ENCODE data around the gene SEMA3A. TPM values are rescaled to one million over a fixed set of nuclear protein-coding genes. Genes with fewer than 3 reads are reported as not detected.

SEMA3A gene
- total RNA-seq, 1 donor from 2014 or later, result 1.9 TPM

- TF ChIP-seq, protein P1, sequence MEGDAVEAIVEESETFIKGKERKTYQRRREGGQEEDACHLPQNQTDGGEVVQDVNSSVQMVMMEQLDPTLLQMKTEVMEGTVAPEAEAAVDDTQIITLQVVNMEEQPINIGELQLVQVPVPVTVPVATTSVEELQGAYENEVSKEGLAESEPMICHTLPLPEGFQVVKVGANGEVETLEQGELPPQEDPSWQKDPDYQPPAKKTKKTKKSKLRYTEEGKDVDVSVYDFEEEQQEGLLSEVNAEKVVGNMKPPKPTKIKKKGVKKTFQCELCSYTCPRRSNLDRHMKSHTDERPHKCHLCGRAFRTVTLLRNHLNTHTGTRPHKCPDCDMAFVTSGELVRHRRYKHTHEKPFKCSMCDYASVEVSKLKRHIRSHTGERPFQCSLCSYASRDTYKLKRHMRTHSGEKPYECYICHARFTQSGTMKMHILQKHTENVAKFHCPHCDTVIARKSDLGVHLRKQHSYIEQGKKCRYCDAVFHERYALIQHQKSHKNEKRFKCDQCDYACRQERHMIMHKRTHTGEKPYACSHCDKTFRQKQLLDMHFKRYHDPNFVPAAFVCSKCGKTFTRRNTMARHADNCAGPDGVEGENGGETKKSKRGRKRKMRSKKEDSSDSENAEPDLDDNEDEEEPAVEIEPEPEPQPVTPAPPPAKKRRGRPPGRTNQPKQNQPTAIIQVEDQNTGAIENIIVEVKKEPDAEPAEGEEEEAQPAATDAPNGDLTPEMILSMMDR (IDR thresholded peaks at IDR 0.05; ENCODE audit: borderline replicate concordance), result no peak
- Histone ChIP-seq H3K27me3 (ENCODE audit: low read depth) (no peaks in the 10 kb centered on the region), H3K9me3 (replicated peaks) (no peaks in the 10 kb centered on the region), H3K27ac (replicated peaks) (no peak overlapping the region), H3K4me3 (no peak overlapping the region), H3K36me3 (no peaks in the 10 kb centered on the region), H3K4me1 (no peaks in the 10 kb centered on the region)
- intact Hi-C loops (cut with micrococcal nuclease), result no loop called here
- no peak for DNase-seq
These were observed 242.4 kb downstream of the SEMA3A start for GRCh38 chr7:83952236-83952635.

- DNase-seq, result no peak
- intact Hi-C loops (cut with micrococcal nuclease), result no loop called here
- no peaks in the 10 kb centered on the region for H3K4me1 ChIP-seq
- no peak overlapping the region for H3K4me3 ChIP-seq
- H3K36me3 ChIP-seq, result no peaks in the 10 kb centered on the region
- no peak overlapping the region for H3K27ac ChIP-seq (replicated peaks)
- no peaks in the 10 kb centered on the region for H3K27me3 ChIP-seq (ENCODE audit: low read depth)
- TF ChIP-seq, protein P1 (IDR thresholded peaks at IDR 0.05; ENCODE audit: borderline replicate concordance), result no peak
- no peaks in the 10 kb centered on the region for H3K9me3 ChIP-seq (replicated peaks)
These were observed 247.3 kb downstream of the SEMA3A start for GRCh38 chr7:83947260-83947659.

DNA sequence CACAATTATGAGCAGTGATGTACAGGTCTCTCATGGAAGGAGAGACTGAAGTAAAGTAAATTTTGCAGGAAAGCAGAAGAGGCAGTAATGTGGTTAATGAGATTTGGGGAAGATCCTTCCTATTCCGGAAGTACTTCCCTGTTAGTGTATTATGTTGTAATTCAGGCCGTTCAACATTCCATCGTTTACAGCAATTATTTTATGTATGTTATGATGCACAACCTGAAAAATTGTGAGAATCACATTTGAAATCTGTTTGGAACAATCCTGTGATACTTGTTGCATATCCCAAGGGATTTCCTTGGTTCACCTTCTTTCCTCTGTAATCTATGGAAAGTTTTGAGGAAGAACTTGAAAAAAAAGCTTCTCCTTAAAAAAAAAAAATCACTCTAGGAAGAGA is 247.8 kb downstream of the SEMA3A start:
- Histone ChIP-seq H3K4me3 (no peak overlapping the region), H3K9me3 (replicated peaks) (no peaks in the 10 kb centered on the region), H3K4me1 (no peaks in the 10 kb centered on the region), H3K27me3 (ENCODE audit: low read depth) (no peaks in the 10 kb centered on the region), H3K27ac (replicated peaks) (no peak overlapping the region), H3K36me3 (no peaks in the 10 kb centered on the region)
- TF ChIP-seq, protein P1 (IDR thresholded peaks at IDR 0.05; ENCODE audit: borderline replicate concordance), result no peak
- DNase-seq, result no peak
- intact Hi-C loops (cut with micrococcal nuclease), result no loop called here

DNA sequence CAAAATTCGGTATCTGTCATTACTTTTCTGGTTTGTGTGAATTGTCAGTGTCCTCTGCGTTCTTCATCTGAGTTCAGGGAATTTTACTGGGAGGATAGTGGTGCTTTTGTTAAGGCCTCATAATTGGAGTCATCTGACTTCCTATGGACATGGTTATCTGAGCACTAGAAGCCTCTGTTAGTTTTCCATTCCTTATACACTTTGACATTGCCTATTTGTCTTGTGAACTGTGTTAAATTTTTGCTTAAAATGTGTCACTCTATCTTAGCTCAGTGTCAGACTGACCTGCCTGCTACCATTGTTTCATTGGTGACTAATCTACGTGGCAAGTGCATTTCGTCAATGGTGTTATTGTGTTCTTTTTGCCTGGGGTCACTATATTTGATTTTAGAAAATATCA is 253.3 kb downstream of the SEMA3A start:
- H3K4me1 ChIP-seq, result no peaks in the 10 kb centered on the region
- H3K4me3 ChIP-seq, result no peak overlapping the region
- DNase-seq, result no peak
- intact Hi-C loops (cut with micrococcal nuclease), result no loop called here
- no peaks in the 10 kb centered on the region for H3K36me3 ChIP-seq
- H3K27me3 ChIP-seq (ENCODE audit: low read depth), result no peaks in the 10 kb centered on the region
- H3K27ac ChIP-seq (replicated peaks), result no peak overlapping the region
- TF ChIP-seq, protein P1 (IDR thresholded peaks at IDR 0.05; ENCODE audit: borderline replicate concordance), result no peak
- no peaks in the 10 kb centered on the region for H3K9me3 ChIP-seq (replicated peaks)

GRCh38 chr7:83937930-83938329 is 256.7 kb downstream of the SEMA3A start:
- TF ChIP-seq, protein P1 (IDR thresholded peaks at IDR 0.05; ENCODE audit: borderline replicate concordance), result no peak
- H3K4me3 ChIP-seq, result no peak overlapping the region
- no peak overlapping the region for H3K27ac ChIP-seq (replicated peaks)
- no peaks in the 10 kb centered on the region for H3K4me1 ChIP-seq
- intact Hi-C loops (cut with micrococcal nuclease), result no loop called here
- no peaks in the 10 kb centered on the region for H3K27me3 ChIP-seq (ENCODE audit: low read depth)
- H3K9me3 ChIP-seq (replicated peaks), result no peaks in the 10 kb centered on the region
- H3K36me3 ChIP-seq, result no peaks in the 10 kb centered on the region
- no peak for DNase-seq

Data from left ventricle myocardium inferior (tissue), 1 donor.